HPDE6-E6E7 (cell line): ENCODE results near the gene MRC2.

Experiments
- DNase-seq: peaks from one replicate; pipeline ENCODE4 v3.0.0; 2011; ENCODE audit warnings: missing footprints; ENCODE audit errors: extremely low spot score

The MRC2 gene

DNA sequence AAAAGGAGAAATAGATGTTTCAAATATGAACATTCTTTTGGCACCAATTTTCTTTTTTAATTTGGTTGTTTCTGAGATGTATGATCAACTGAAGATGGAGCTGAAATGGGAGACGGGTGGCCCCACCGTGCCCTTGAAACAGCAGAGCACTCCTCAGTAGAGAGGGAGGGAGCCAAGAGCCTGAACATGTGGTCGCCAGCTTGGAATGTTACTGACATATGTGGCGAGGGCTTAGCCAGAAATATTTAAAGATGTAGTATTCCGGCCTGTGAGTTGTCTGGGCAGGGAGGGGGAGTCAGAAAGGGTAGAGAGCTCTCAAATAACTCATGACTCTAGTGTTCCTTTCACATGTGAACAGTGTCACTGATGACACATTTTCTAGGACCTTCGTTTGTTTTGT lies 13.3 kb upstream of the MRC2 start:
- no peak for DNase-seq

DNA sequence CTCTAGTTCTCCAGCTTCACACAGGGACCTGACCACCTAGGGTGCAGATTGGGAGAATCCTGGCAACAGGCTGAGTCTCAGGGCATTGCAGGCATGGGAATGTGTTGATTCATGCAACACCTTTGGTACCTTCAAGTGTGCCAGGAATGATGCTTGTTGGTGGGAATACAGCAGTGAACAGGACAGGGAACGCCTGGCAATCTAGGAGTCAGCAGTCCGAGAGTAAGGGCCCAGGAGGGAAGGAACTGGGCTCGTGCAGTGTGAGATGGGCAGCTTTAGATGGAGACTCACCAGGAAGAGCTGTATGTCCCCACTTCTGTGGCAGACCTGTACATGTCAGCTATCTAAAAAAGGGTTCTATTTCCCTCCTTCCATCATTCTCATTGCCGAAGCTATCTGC lies 12.0 kb upstream of the MRC2 start:
- no peak for DNase-seq

- no peak for DNase-seq
Observed at GRCh38 chr17:62616993-62617893, 10.2 kb upstream of the MRC2 start.

DNA sequence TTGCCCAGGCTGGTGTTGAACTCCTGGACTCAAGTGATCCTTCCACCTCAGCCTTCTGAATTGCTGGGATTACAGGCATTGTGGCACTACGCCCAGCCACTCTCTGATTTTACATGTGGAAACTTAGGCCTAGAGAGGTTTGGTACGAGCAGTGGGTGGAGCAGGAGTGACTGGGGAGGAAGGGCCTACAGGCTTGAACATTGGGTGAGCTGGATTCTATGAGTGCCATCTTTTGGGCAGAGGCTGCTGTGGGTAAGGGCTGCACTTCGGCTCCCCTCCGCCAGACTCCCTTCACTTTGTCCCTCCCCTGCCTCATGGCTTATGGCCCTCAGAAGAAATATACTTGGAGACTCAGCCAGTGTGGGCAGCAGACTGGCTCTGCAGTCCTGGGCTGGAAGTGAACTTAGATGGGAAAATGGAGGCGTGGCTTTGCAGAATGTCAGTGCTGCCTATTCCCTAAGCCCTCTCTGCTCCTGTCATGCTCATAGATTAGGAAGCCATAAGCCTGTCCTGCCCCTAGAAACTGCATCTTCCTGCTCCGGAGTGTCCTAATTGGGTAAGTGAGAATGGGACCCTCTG lies 9.5 kb upstream of the MRC2 start:
- DNase-seq = no peak

DNA sequence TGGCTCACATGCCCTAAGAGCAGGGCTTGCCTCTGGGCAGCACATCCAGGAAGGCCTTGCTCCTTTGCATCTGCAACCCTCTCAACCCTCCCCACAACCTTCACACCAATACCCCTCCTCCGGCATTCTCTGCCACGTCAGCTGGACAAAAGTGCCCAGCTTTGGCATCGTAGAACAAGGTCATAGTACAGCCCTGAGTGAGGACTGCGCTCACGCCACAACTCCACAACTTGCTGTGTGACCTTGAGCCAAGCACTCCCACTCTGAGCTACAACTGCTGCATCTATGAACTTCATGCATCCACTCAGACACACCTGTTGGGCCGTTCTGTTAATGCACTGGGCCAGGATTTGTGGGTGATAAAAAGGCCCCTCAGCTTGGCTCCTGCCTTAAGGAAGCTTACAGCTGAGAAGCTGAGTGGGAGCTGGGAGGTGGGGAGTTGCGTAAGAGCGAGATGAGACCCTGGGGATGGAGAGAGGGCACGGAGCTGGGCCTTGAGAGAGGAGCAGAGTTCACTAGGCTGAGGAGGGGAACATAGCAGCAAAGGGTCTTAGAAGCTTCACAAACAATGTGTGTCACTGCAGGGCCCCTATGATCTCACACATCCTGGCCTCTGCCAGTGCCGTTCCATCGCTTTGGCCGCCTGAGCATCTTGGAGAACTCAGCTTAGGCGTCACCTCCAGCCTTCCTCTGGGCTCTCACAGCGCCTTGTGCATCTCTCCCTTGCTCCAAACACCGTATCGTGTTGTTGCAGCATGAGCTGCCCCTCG lies 8.6 kb upstream of the MRC2 start:
- no peak for DNase-seq

DNA sequence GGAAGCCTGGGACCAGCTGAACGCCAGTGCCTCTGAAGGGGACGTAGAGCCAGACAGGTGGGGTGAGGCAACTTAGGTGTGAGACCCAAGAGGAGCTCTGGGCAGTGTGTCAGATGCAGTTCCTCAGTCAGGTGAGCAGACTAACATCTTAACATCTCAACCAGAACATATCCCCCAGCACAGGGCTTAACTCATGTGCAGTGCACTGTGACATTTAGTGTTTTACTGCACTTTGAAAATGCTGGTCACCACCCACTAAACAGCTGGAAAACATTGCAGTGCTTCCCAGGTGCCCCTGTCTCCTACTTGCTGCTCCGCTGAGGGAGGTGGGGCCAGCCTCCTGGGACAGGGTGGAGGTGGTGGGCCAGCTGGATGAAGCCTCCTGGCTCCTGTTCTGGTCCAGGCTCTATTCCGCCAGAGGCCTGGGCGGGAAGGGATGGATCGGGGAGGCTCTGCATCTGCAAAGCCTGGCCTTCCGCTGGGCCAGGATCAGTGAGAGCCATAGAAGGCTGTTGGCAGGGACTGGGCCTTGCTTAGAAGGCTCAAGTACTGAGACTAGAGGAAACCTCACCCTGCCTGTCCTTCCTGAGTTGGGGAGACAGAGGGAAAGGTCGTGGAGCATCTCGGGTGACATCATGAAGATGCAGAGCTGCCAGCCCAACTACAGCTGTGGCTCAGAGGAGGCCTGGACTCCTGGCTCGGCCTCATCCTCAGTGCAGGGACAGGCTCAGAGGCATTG lies 7.9 kb upstream of the MRC2 start:
- no peak for DNase-seq

DNA sequence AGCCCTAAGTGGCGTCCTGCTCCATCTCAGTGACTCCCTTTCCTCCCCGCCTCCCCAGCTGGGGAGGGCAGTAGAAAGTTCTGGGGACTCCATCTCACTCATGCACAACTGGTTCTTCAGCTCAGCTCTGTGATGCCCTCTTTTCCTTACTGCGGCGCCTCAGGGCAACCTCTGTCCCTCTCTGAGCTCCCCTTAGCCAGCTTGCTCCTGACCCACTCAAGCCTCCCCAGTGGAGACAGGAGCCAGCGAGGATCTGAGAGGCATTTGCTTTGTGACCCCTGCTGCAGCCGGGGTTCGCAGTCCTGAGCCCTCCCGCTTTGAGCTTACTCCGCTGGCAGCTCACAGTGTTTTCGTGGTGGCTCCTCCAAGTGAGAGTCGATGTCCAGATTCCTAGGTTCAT lies 6.2 kb upstream of the MRC2 start:
- no peak for DNase-seq

- DNase-seq = no peak
Observed at GRCh38 chr17:62625184-62625869, 2.1 kb upstream of the MRC2 start.

GRCh38 chr17:62625870-62626200 lies 1.6 kb upstream of the MRC2 start:
- DNase-seq = no peak

- DNase-seq = no peak
Observed at GRCh38 chr17:62626719-62627218, 701 bp upstream of the MRC2 start.

- DNase-seq = no peak
Observed at GRCh38 chr17:62627904-62628633, 599 bp downstream of the MRC2 start.

DNA sequence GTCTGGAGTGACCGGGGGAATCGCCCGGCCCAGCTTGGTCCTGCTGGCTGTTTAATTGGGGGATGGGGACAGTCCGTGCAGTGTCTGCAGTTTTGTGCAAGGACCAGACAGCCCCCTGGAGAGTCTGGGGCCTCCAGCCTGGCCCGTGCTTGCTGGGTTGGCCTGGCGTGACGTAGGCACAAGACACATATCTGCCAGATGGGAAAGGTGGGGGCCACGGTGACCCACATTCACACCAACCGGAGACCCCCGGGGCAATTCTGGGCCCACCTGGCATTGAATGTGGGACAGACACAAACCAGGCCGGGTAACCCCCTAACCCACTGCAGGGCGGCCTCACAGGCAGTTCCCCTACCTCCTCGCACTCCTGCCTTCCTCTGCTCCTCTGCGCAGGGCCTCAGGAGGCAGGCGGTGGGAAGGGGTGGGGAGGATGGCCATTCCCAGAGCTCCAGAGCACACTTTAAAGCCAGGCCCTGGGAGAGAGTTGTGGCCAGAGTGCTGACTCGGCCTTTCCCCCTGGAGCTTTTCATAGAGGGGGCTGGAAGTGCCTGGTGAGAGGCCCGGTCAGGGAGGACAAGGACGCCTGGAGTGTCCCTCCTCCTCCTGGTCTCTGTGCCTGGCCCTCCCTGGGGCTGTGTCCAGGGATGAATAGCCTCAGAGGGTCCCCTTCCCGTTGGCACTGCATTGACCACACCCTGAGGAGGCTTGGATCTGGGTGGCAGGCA lies 1.5 kb downstream of the MRC2 start:
- no peak for DNase-seq

GRCh38 chr17:62629556-62630364 lies 2.3 kb downstream of the MRC2 start:
- no peak for DNase-seq

DNA sequence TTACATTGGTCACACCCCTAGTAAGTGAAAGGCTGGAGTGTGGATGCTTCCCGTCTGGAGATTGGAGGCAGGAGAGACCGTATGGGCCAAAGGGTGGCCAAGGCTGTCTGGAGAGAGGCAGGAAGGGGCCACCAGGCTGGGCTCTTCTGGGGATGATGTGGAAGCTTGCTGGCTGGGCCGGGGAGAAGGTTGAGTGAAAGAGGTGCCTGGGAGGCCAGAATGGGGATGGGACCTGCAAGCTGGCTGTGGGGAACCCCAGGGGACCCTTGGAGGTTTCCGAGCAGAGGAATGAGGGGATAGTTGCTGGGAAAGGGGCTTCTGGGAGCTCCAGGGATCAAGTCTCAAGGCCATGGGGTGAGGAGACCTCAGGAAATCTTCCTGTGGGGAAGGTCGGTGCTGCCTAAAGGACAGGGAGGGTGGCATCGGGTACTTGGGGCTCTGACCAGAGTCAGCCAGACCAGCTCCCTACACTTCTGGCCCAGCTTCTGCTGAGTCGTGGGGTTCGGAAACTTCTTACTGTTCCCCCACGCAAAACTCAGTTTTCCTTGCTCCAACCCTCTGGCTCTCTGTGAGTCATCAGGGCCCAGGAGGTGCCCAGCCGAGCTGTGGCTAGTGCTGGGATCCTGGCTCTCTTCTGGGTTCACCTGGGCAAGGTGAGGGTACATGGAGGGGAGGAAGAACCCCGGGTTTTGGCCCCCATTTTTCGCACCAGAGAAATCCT lies 3.1 kb downstream of the MRC2 start:
- no peak for DNase-seq

- no peak for DNase-seq
Observed at GRCh38 chr17:62631086-62631935, 3.8 kb downstream of the MRC2 start.

GRCh38 chr17:62631936-62632924 lies 4.8 kb downstream of the MRC2 start:
- no peak for DNase-seq
